ENCODE data around the gene DNMBP.
"Not testable (repeated sequence)": the region's sequence is repeated elsewhere in the genome, so short reads cannot be mapped to it uniquely, and the experiment has no call there.

DNMBP gene

DNA sequence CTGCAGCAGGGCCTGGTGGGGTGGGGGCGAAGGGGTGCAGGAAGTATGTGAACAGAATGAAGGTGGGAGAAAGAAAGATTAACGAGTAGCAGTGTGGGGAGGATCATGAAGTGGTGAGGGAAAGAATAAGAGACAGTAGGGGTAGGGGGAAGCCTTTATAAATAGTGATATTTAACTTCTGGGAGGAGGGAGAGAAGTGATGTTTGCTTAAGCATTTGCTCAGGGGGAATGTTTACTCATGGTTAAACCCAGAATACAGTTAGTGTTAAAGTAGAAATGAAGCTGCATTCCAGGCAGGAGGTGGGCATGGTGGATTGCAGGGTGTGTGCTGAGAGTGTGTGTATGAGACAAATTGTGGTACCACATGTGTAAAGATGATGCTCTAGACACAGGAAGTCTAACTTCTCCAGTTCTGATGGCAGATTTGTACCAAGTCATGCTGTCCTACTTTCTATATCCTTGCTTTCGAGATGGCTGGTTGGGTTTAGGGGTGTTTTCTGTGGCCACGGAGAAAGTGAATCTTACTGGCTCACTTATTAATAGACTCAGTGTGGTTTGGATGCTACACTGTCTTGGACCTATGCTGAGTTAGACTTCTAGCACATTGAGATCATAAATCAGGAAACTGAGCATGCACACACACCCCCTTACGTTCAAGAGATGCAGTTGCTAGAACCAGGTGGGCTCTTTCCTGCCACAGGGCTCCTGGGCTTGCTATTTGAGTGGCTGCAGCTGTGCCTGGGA is 10.6 kb upstream of the DNMBP start:
- DNase-seq (ENCODE audit: low spot score), result peak; percentile 95

DNA sequence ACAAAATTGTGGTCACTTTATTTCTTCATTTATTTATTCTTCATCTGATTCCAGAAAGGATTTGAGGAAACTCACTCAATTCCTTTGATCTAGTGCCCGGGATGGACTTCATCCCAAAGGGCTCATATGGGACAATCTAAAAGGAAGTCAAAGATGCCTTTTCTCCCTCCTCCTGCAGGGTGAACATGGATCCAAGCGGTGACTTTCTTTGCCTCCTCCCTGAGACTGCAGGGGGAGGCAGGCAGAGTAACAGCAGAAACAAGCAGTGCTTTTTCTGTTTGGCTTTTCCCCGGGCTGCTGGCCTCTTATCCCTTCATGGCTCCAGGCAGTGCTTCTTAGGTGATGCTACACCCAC is 10.0 kb upstream of the DNMBP start:
- peak; percentile 58 for DNase-seq (ENCODE audit: low spot score)

- DNase-seq (ENCODE audit: low spot score), result peak; percentile 98
Observed at GRCh38 chr10:100014071-100014762, 4.5 kb upstream of the DNMBP start.

- no peak for DNase-seq (ENCODE audit: low spot score)
Observed at GRCh38 chr10:100013621-100014020, 3.9 kb upstream of the DNMBP start.

- DNase-seq (ENCODE audit: low spot score), result not testable (repeated sequence)
Observed at GRCh38 chr10:100011906-100012305, 2.2 kb upstream of the DNMBP start.

DNA sequence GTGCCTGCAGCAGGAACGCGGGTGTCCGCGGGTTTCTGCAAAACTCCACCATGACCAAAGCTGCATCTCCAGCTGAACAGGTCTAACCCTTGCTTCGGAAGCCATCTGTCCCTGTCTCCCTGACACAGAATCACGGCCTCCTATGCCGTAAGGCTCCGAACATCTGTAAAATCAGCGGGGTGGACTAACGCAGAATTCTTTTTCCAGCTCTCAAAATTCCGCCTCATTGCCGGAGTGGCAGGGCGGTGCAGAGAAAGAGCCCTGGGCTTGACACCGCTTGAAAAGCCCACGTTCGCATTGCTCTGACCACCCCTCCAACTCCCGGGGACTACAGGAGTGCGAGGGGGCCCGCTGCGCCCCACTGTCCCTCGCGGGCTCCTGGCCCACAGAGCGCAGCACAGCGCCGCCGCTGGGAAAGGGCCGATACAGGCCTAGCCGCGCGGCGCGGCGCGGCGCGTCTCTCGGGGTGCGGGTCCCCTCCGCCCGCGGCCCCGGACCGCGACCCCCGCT is 409 bp downstream of the DNMBP start:
- peak; percentile 71 for DNase-seq (ENCODE audit: low spot score)

- DNase-seq (ENCODE audit: low spot score), result peak; percentile 58
Observed at GRCh38 chr10:100008708-100009282, 952 bp downstream of the DNMBP start.

DNA sequence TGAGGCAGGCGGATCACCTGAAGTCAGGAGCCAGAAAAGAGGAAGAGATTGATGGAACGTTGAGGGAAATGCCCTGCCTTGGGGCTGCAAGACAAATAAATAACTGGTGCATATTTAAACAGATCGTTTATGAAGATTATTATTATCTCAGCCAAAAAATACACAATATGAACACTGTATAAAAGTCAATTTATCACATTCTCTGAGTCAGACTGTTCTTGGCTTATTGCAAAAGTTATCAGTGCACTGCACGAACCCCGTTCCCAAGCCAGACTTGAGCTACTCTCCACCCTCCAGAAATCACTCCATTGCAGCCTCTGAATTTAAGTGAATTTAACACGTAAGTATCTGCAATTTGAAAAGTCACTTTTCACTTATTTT is 1.6 kb downstream of the DNMBP start:
- peak; percentile 42 for DNase-seq (ENCODE audit: low spot score)

- peak; percentile 65 for DNase-seq (ENCODE audit: low spot score)
Observed at GRCh38 chr10:100007231-100008141, 2.3 kb downstream of the DNMBP start.

GRCh38 chr10:100006243-100006886 is 3.4 kb downstream of the DNMBP start:
- DNase-seq (ENCODE audit: low spot score), result peak; percentile 49

- no peak for DNase-seq (ENCODE audit: low spot score)
Observed at GRCh38 chr10:100004805-100005510, 4.8 kb downstream of the DNMBP start.

DNA sequence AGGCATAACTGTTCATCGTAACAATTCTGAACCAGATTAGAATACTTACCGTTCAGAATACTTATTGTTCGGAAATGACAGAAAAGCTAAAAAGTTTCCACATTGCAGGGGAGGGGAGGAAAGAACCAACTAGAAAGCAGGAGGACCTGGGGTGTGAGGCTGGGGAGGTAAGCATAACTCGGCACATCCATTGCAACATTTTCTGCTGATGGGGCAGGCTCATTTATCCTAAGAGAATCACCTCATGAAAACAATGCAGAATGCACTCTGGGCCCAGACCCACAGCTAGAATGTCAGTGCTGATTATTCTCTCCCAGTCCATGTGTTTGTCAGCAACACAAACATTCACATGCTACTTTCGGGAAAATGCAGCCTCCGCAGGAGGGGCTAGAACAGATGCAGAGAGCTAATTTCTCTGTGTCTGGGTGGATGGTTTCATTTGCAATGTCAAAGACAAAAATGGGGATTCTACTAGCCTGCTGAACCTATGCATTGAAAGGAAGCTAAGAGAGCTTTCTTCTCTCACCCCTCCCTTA is 9.6 kb downstream of the DNMBP start:
- no peak for DNase-seq (ENCODE audit: low spot score)

DNA sequence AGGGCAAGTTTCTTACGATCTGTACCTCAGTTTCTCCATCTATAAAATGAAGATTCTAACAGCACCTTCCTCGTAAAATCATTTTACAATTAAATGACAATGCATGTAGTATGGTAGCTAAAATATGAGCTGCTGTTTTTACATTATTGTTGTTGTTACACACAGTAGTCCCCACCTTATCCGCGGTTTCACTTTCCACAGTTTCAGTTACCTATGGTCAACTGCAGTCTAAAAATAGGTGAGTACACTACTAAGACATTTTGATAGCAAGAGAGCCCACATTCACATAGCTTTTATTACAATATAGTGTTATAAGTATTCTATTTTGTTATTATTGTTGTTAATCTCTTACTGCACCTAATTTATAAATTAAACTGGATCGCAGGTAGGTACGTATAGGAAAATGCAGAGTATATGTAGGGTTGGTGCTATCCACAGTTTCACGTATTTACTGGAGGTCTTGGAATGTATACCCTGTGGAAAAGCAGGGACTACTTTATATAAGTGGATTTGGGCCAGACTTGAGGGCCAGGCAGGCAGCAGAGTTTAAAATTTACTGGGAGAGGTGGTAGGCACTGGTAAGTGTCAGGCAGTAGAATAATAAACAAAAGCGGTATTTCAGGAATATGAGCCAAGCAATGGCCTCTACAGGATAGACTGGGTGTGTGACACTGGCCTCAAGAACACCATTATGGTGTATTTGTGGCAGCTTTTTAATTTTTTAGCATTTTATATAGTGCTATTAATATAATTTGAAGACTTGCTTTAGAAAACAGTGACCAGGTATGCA is 10.2 kb downstream of the DNMBP start:
- DNase-seq (ENCODE audit: low spot score), result no peak

GRCh38 chr10:99998889-99999288 is 10.9 kb downstream of the DNMBP start:
- no peak for DNase-seq (ENCODE audit: low spot score)

DNA sequence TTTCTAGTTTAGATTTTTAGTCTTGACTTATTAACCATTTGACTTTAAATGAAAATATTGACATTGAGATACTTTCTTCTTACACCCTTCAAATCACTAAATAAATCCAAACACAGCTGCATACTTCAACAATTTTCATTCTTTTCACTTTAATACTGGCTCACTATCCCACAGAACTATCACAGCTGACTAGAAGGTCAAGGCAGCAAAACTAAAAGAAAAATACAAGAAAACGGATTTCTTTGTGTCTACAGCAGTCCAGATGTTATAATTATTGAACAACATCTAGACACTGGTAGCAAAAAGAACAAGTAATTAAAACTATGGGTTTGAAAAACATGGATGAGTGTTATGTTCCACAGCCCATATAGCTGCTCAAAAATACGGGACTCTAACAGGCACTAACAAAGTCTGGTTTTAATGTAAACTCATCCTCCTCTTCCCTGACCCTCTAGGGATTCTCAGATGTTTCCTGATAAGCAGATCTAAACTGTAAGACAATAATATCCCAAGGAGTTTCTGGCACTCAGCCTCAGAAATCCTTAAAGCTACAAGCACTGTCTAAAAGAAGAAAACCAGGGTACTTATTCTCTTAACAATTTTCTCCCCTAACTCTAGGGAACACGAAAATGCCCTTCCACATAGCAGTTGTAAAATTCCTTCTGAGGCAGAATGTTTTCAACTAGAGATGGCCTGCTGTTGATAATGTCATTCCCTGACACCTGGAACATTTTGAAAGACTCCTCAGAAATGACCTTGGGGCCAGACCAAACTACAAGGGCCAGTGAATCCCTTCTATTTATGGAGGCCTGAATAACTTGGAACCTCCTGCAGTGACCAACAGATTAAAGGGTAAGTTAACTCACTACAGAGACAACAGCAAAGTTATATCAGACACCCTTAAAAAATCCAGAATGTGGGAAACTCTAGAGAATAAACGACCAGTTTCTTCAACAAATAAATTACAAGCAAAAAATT is 12.8 kb downstream of the DNMBP start:
- DNase-seq (ENCODE audit: low spot score), result no peak

DNA sequence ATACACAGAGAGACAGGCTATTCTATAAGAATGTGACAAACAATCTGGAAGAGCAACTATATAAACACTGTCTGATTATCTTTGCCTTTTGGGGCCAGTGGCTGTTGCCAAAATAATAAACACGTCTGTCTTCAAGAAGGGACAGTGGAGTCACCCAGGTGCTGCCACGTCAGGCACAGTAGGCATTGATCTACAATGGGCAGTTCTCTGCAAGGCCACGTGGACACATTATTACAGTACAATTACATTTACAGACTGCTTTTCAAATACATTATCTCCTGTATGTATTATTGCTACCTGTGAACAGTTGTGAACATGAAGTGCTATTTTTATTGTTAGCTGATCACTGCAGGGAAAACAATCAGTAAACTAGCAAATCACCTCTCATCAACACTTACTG is 14.0 kb downstream of the DNMBP start:
- peak; percentile 36 for DNase-seq (ENCODE audit: low spot score)

DNA sequence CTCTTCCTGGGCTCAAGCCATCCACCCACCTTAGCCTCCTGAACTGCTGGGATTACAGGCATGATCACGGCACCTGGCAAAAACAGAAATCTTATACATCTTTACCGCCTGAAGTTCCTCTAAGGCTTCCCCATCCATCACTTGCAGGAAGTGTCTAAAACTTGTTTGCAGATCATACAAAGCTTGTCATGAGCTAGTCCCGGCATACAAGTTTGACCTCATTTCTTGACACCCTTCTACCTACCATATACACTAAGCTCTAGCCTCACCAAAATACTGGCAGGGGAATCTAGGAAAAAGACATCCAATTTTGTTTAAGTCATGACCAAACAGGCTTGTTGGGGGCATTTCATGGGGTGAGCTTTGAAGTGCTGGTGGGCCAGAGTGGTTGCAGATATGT is 14.5 kb downstream of the DNMBP start:
- peak; percentile 37 for DNase-seq (ENCODE audit: low spot score)

- peak; percentile 50 for DNase-seq (ENCODE audit: low spot score)
Observed at GRCh38 chr10:99994801-99995200, 14.9 kb downstream of the DNMBP start.
